Measurements from ENCODE around the gene SYK. TPM values are rescaled to one million over a fixed set of nuclear protein-coding genes. Genes with fewer than 3 reads are reported as not detected.

The SYK gene
- total and polyA plus RNA-seq, 2 donors (not counting 1 experiment from before 2014, with no cell fraction given) = not detected

- Histone ChIP-seq H3K36me3 (ENCODE audit: control insufficient read depth, insufficient read depth, low read length) (no peaks in the 10 kb centered on the region), H4K20me1 (ENCODE audit: control insufficient read depth, extremely low read depth, insufficient read depth, low read length) (no peaks in the 10 kb centered on the region), H2AFZ (ENCODE audit: low read length) (no peak overlapping the region), H3K79me2 (ENCODE audit: control insufficient read depth, insufficient read depth, low read length) (no peaks in the 10 kb centered on the region), H3K27ac (ENCODE audit: insufficient read depth, low read length) (no peak overlapping the region), H3K9me3 (ENCODE audit: control insufficient read depth, insufficient read depth, low read depth, low read length) (no peaks in the 10 kb centered on the region), H3K4me2 (ENCODE audit: extremely low read depth, insufficient read depth, low read length) (no peak overlapping the region), H3K4me1 (ENCODE audit: control insufficient read depth, extremely low read depth, insufficient read depth, low read length) (no peaks in the 10 kb centered on the region), H3K27me3 (ENCODE audit: control insufficient read depth, insufficient read depth, low read length) (no peaks in the 10 kb centered on the region), H3K4me3 (replicated peaks in 1 of 4; ENCODE audit: control extremely low read depth in 1 of 4, insufficient read depth in 1 of 4, low read depth in 3 of 4, low read length in 4 of 4) (no peak overlapping the region), H3K9ac (ENCODE audit: insufficient read depth, low read length) (no peak overlapping the region)
- DNase-seq (ENCODE audit: low read depth in 2 of 2) = no peak
- no peak for TF ChIP-seq EZH2 (IDR thresholded peaks at IDR 0.05; ENCODE audit: low read length, missing control alignments)
- TF ChIP-seq, protein P1, sequence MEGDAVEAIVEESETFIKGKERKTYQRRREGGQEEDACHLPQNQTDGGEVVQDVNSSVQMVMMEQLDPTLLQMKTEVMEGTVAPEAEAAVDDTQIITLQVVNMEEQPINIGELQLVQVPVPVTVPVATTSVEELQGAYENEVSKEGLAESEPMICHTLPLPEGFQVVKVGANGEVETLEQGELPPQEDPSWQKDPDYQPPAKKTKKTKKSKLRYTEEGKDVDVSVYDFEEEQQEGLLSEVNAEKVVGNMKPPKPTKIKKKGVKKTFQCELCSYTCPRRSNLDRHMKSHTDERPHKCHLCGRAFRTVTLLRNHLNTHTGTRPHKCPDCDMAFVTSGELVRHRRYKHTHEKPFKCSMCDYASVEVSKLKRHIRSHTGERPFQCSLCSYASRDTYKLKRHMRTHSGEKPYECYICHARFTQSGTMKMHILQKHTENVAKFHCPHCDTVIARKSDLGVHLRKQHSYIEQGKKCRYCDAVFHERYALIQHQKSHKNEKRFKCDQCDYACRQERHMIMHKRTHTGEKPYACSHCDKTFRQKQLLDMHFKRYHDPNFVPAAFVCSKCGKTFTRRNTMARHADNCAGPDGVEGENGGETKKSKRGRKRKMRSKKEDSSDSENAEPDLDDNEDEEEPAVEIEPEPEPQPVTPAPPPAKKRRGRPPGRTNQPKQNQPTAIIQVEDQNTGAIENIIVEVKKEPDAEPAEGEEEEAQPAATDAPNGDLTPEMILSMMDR (conservative IDR thresholded peaks at IDR 0.05 in 1 of 2, IDR thresholded peaks at IDR 0.05 in 1 of 2; ENCODE audit: low read depth in 1 of 2, low read length in 2 of 2) = no peak
These were observed 55.5 kb downstream of the SYK start for GRCh38 chr9:90857091-90857490.

- Histone ChIP-seq H4K20me1 (ENCODE audit: control insufficient read depth, extremely low read depth, insufficient read depth, low read length) (no peaks in the 10 kb centered on the region), H3K4me1 (ENCODE audit: control insufficient read depth, extremely low read depth, insufficient read depth, low read length) (no peaks in the 10 kb centered on the region), H3K36me3 (ENCODE audit: control insufficient read depth, insufficient read depth, low read length) (no peaks in the 10 kb centered on the region), H3K4me2 (ENCODE audit: extremely low read depth, insufficient read depth, low read length) (no peak overlapping the region), H2AFZ (ENCODE audit: low read length) (no peak overlapping the region), H3K9ac (ENCODE audit: insufficient read depth, low read length) (no peak overlapping the region), H3K4me3 (replicated peaks in 1 of 4; ENCODE audit: control extremely low read depth in 1 of 4, insufficient read depth in 1 of 4, low read depth in 3 of 4, low read length in 4 of 4) (no peak overlapping the region), H3K79me2 (ENCODE audit: control insufficient read depth, insufficient read depth, low read length) (no peaks in the 10 kb centered on the region), H3K27me3 (ENCODE audit: control insufficient read depth, insufficient read depth, low read length) (no peaks in the 10 kb centered on the region), H3K9me3 (ENCODE audit: control insufficient read depth, insufficient read depth, low read depth, low read length) (no peaks in the 10 kb centered on the region), H3K27ac (ENCODE audit: insufficient read depth, low read length) (no peak overlapping the region)
- no peak for TF ChIP-seq EZH2 (IDR thresholded peaks at IDR 0.05; ENCODE audit: low read length, missing control alignments)
- TF ChIP-seq, protein P1 (conservative IDR thresholded peaks at IDR 0.05 in 1 of 2, IDR thresholded peaks at IDR 0.05 in 1 of 2; ENCODE audit: low read depth in 1 of 2, low read length in 2 of 2) = no peak
- no peak for DNase-seq (ENCODE audit: low read depth in 2 of 2)
These were observed 56.2 kb downstream of the SYK start for GRCh38 chr9:90857855-90858254.

GRCh38 chr9:90858457-90858901, 56.9 kb downstream of the SYK start:
- Histone ChIP-seq H3K79me2 (ENCODE audit: control insufficient read depth, insufficient read depth, low read length) (no peaks in the 10 kb centered on the region), H2AFZ (ENCODE audit: low read length) (no peak overlapping the region), H3K9ac (ENCODE audit: insufficient read depth, low read length) (no peak overlapping the region), H3K27ac (ENCODE audit: insufficient read depth, low read length) (no peak overlapping the region), H3K36me3 (ENCODE audit: control insufficient read depth, insufficient read depth, low read length) (no peaks in the 10 kb centered on the region), H3K27me3 (ENCODE audit: control insufficient read depth, insufficient read depth, low read length) (no peaks in the 10 kb centered on the region), H3K4me1 (ENCODE audit: control insufficient read depth, extremely low read depth, insufficient read depth, low read length) (no peaks in the 10 kb centered on the region), H3K4me2 (ENCODE audit: extremely low read depth, insufficient read depth, low read length) (no peak overlapping the region), H3K4me3 (replicated peaks in 1 of 4; ENCODE audit: control extremely low read depth in 1 of 4, insufficient read depth in 1 of 4, low read depth in 3 of 4, low read length in 4 of 4) (no peak overlapping the region), H4K20me1 (ENCODE audit: control insufficient read depth, extremely low read depth, insufficient read depth, low read length) (no peaks in the 10 kb centered on the region), H3K9me3 (ENCODE audit: control insufficient read depth, insufficient read depth, low read depth, low read length) (no peaks in the 10 kb centered on the region)
- DNase-seq (ENCODE audit: low read depth in 2 of 2) = no peak
- TF ChIP-seq, protein P1 (conservative IDR thresholded peaks at IDR 0.05 in 1 of 2, IDR thresholded peaks at IDR 0.05 in 1 of 2; ENCODE audit: low read depth in 1 of 2, low read length in 2 of 2) = no peak
- TF ChIP-seq EZH2 (IDR thresholded peaks at IDR 0.05; ENCODE audit: low read length, missing control alignments) = no peak
